Vagina (tissue), 2 donors: ENCODE data around the gene F7. TPM values are rescaled to one million over a fixed set of nuclear protein-coding genes. Genes with fewer than 3 reads are reported as not detected.
"Not testable (repeated sequence)": the region's sequence is repeated elsewhere in the genome, so short reads cannot be mapped to it uniquely, and the experiment has no call there.

Experiments
- DNase-seq, 2 donors: peaks; one replicate each; pipeline ENCODE4 v3.0.0-alpha.2; 2017; ENCODE audit errors: extremely low spot score in 2 of 2
- H3K27ac ChIP-seq: fragments of 200-600 bp; sonication (generic); one replicate; pipeline ENCODE4 v1.5.1; 2019
- H3K27me3 ChIP-seq: fragments of 200-600 bp; sonication (generic); one replicate; pipeline ENCODE4 v1.5.1; 2019
- H3K36me3 ChIP-seq, 2 donors: fragments of 200-600 bp; sonication (generic); one replicate each; pipeline ENCODE4 v1.5.1; 2017 to 2019
- H3K4me1 ChIP-seq: fragments of 200-600 bp; sonication (generic); one replicate; pipeline ENCODE4 v1.5.1; 2019
- H3K4me3 ChIP-seq, 2 donors: fragments of 200-600 bp; sonication (generic); 1 replicate in 1 of 2; 2 replicates in 1 of 2; pipeline ENCODE4 v1.5.1; 2016 to 2019
- H3K9me3 ChIP-seq: fragments of 200-600 bp; sonication (generic); one replicate; pipeline ENCODE4 v1.5.1; 2019
- POLR2A ChIP-seq, 2 donors: fragments of 450-650 bp; IDR thresholded peaks; one replicate each; pipeline ENCODE4 v1.6.1; 2017; ENCODE audit warnings: antibody characterized with exemption in 2 of 2, mild to moderate bottlenecking in 2 of 2, moderate library complexity in 2 of 2
- POLR2AphosphoS5 ChIP-seq, 2 donors: sonication (generic); formaldehyde crosslinking; IDR thresholded peaks; one replicate each; pipeline ENCODE4 v1.9.0; 2017; ENCODE audit warnings: antibody characterized with exemption in 2 of 2, mild to moderate bottlenecking in 2 of 2, low read depth in 1 of 2; ENCODE audit not compliant: insufficient read depth in 1 of 2
- intact Hi-C: fragments of 100-400 bp; cut with DNase I; formaldehyde crosslinking; loops from one replicate; pipeline ENCODE4 v1.15.1; 2023
- total RNA-seq: library from RNA; depleted of rRNA; stranded (reverse); fragments of >200 nt; gene quantifications from one replicate; pipeline ENCODE4 v1.2.3, GENCODE V29; 2016
- TF ChIP-seq, protein P1 (sequence below), 3 experiments: fragments of 450-650 bp in 2 of 3; fragments of 200-600 bp in 1 of 3; sonication (generic) in 1 of 3; IDR thresholded peaks; one replicate each; pipeline ENCODE4 v1.5.1; 2017 to 2019; ENCODE audit warnings: antibody characterized with exemption in 3 of 3, mild to moderate bottlenecking in 2 of 3, moderate library complexity in 2 of 3

Gene F7
- total RNA-seq, 1 donor from 2014 or later, result not detected

- no peaks in the 10 kb centered on the region for H3K27me3 ChIP-seq
Observed at GRCh38 chr13:113106711-113107351, 1.2 kb downstream of the F7 start.

DNA sequence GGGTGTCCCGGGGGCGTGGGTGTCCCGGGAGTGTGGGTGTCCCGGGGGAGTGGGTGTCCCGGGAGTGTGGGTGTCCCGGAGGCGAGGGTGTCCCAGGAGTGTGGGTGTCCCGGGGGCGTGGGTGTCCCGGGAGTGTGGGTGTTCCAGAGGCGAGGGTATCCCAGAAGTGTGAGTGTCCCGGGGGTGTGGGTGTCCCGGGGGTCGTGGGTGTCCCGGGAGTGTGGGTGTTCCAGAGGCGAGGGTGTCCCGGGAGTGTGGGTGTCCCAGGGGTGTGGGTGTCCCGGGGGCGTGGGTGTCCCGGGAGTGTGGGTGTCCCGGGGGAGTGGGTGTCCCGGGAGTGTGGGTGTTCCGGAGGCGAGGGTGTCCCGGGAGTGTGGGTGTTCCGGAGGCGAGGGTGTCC lies 2.9 kb downstream of the F7 start:
- intact Hi-C loops, H3K27me3 ChIP-seq, H3K9me3 ChIP-seq: not testable (repeated sequence)

More at GRCh38 chr13:113106711-113107351, 1.2 kb downstream of the F7 start:
- Histone ChIP-seq H3K9me3 (no peaks in the 10 kb centered on the region), H3K27ac (no peak overlapping the region), H3K4me3 (no peak overlapping the region), H3K36me3 (no peaks in the 10 kb centered on the region), H3K4me1 (peaks cover 17% of the 10 kb centered on the region)
- TF ChIP-seq POLR2A (IDR thresholded peaks at IDR 0.05) (no peak), POLR2AphosphoS5 (IDR thresholded peaks at IDR 0.05; ENCODE audit: insufficient read depth in 1 of 2, low read depth in 1 of 2) (no peak)
- TF ChIP-seq, protein P1, sequence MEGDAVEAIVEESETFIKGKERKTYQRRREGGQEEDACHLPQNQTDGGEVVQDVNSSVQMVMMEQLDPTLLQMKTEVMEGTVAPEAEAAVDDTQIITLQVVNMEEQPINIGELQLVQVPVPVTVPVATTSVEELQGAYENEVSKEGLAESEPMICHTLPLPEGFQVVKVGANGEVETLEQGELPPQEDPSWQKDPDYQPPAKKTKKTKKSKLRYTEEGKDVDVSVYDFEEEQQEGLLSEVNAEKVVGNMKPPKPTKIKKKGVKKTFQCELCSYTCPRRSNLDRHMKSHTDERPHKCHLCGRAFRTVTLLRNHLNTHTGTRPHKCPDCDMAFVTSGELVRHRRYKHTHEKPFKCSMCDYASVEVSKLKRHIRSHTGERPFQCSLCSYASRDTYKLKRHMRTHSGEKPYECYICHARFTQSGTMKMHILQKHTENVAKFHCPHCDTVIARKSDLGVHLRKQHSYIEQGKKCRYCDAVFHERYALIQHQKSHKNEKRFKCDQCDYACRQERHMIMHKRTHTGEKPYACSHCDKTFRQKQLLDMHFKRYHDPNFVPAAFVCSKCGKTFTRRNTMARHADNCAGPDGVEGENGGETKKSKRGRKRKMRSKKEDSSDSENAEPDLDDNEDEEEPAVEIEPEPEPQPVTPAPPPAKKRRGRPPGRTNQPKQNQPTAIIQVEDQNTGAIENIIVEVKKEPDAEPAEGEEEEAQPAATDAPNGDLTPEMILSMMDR (IDR thresholded peaks at IDR 0.05), result no peak
- DNase-seq, result no peak
- intact Hi-C loops, result no loop called here

GRCh38 chr13:113109151-113110047 lies 3.8 kb downstream of the F7 start:
- Histone ChIP-seq H3K4me3 (peak overlapping the region; percentile 44 to 60), H3K27ac (no peak overlapping the region), H3K36me3 (no peaks in the 10 kb centered on the region), H3K4me1 (peaks cover 17% of the 10 kb centered on the region), H3K9me3 (no peaks in the 10 kb centered on the region), H3K27me3 (no peaks in the 10 kb centered on the region)
- intact Hi-C loops, result no loop called here
- no peak for DNase-seq
- TF ChIP-seq POLR2AphosphoS5 (IDR thresholded peaks at IDR 0.05; ENCODE audit: insufficient read depth in 1 of 2, low read depth in 1 of 2) (no peak), POLR2A (IDR thresholded peaks at IDR 0.05) (no peak)
- TF ChIP-seq, protein P1 (IDR thresholded peaks at IDR 0.05), result no peak

More for the DNA sequence above, 2.9 kb downstream of the F7 start:
- not testable (repeated sequence) for H3K36me3 ChIP-seq, DNase-seq, H3K4me3 ChIP-seq, H3K27ac ChIP-seq
- H3K4me1 ChIP-seq, result peaks cover 17% of the 10 kb centered on the region

DNA sequence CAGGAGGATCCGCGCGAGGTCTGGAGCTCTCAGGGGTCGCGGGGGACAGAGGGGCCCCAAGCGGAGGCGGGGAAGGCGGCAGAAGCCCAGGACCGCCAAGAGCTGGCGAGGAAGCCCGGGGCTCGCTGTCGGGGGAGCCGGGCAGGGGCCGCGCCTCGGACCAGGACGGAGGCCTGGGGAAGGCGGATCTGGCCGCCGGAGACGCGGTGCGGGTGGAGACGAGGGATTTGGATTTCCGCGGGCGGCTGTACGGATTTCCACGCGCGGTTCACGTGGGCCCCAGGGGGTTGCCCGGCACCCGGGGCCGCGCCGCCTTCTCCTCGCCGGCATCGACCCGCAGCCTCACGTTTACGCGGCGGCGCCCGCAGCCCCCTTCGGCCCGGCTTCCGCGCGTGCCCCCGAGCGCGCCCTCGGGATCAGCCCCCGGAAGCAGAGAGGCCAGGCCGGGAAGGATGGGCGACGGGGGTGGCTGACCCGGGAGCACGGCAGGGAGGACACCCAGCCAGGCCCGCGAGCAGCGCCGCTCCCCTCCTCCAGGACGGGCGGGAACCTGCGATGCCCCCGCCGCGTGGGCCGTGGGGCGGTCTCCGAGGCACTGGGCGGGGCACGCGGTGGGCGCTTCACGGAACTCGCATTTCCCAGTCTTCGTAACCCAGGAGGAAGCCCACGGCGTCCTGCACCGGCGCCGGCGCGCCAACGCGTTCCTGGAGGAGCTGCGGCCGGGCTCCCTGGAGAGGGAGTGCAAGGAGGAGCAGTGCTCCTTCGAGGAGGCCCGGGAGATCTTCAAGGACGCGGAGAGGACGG lies 4.7 kb downstream of the F7 start:
- intact Hi-C loops, result no loop called here
- H3K9me3 ChIP-seq, result no peaks in the 10 kb centered on the region
- H3K27me3 ChIP-seq, result no peaks in the 10 kb centered on the region
- no peak for DNase-seq
- H3K27ac ChIP-seq, result no peak overlapping the region
- TF ChIP-seq, protein P1 (IDR thresholded peaks at IDR 0.05), result no peak
- TF ChIP-seq POLR2AphosphoS5 (IDR thresholded peaks at IDR 0.05; ENCODE audit: insufficient read depth in 1 of 2, low read depth in 1 of 2), result peak in 1 of 2 donors; percentile 19
- no peak for TF ChIP-seq POLR2A (IDR thresholded peaks at IDR 0.05)
- peak overlapping the region; percentile 44 to 60 for H3K4me3 ChIP-seq
- H3K4me1 ChIP-seq, result peaks cover 17% of the 10 kb centered on the region
- no peaks in the 10 kb centered on the region for H3K36me3 ChIP-seq

DNA sequence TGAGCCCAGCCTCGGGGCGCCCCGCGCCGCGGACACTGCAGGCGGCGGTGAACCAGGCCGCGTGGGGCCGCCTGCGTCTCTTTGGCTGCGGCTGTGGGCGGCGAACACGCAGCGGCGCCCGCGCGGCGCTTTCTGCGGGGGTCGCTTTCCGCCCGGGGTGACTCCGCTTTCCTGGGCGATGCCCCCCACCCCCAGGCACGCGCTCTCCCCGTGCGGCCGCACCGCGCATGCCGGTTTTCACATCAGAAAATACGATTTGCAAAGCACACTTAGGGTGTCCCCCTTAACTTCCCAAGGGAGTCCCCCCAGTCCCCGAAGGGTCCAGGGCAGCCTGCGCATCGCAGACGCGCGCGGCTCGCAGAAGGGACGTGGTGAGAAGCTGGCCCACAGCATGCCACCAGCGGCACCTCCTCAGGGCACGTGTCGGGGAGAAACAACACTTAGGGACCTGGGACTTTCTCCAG lies 5.3 kb downstream of the F7 start:
- Histone ChIP-seq H3K27ac (no peak overlapping the region), H3K27me3 (no peaks in the 10 kb centered on the region), H3K9me3 (no peaks in the 10 kb centered on the region), H3K36me3 (no peaks in the 10 kb centered on the region), H3K4me3 (peak overlapping the region; percentile 44 to 60), H3K4me1 (peaks cover 17% of the 10 kb centered on the region)
- DNase-seq, result no peak
- intact Hi-C loops, result no loop called here
- TF ChIP-seq, protein P1 (IDR thresholded peaks at IDR 0.05), result no peak
- no peak for TF ChIP-seq POLR2AphosphoS5 (IDR thresholded peaks at IDR 0.05; ENCODE audit: insufficient read depth in 1 of 2, low read depth in 1 of 2)
- no peak for TF ChIP-seq POLR2A (IDR thresholded peaks at IDR 0.05)

DNA sequence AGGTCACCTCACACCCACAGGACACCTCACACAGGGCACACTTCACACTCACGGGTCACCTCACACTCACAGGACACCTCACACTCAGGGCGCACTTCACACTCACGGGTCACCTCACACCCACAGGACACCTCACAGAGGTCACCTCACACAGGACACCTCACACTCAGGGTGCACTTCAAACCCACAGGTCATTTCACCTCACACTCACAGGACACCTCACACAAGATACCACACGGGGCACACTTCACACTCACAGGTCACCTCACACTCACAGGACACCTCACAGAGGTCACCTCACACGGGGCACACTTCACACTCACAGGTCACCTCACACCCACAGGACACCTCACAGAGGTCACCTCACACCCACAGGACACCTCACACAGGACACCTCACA lies 6.2 kb downstream of the F7 start:
- H3K27ac ChIP-seq, DNase-seq, H3K9me3 ChIP-seq, H3K36me3 ChIP-seq, H3K27me3 ChIP-seq, H3K4me3 ChIP-seq, intact Hi-C loops: not testable (repeated sequence)
- H3K4me1 ChIP-seq, result peaks cover 17% of the 10 kb centered on the region

DNA sequence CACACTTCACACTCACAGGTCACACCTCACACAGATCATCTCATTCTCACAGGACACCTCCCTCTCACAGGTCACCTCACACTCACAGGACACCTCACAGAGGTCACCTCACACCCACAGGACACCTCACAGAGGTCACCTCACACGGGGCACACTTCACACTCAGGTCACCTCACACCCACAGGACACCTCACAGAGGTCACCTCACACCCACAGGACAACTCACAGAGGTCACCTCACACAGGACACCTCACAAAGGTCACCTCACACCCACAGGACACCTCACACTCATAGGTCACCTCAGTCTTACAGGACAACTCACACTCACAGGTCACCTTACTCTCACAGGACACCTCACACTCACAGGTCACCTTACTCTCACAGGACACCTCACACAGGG lies 6.9 kb downstream of the F7 start:
- intact Hi-C loops, H3K36me3 ChIP-seq, H3K9me3 ChIP-seq, DNase-seq, H3K27ac ChIP-seq, H3K27me3 ChIP-seq, H3K4me3 ChIP-seq: not testable (repeated sequence)
- peaks cover 17% of the 10 kb centered on the region for H3K4me1 ChIP-seq
